GM18867 (cell line): Measurements from ENCODE around the gene BAG1.

ENCODE experiments used
- ATAC-seq: cut with Tn5 transposase; IDR thresholded peaks from one replicate; pipeline ENCODE4 v1.9.1; 2021; ENCODE audit warnings: mild to moderate bottlenecking, moderate library complexity; ENCODE audit not compliant: unreplicated experiment

BAG1 gene

DNA sequence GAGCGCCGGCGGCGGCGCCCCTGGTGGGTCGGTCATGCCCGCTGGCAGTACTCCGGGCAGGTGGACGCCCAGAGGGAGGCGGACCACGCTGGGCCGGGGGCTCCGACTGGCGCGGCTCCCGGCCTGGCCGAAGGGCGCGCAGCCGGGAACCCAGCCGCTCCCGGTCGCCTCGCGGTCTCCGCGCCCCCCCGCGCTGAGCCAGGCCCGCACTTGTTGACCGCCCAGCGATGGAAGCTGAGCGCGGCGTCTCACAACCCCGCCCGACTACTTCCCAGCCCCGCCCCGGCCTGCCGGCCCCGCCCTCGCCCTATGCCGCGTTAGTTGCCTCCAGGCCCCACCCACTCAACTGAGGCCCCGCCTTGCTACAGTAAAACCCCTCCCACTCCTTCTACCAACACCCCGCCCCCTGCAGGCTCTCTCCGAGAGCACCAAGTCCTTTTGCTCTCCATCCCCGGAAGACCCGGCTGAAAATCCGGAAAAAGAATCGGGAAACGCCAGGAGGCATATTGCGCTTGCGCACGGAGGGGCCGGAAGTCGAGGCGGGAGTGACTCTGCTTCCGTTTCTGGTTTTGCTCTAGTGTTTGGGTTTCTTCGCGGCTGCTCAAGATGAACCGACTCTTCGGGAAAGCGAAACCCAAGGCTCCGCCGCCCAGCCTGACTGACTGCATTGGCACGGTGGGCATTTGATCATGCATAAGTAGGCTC lies at the start of gene BAG1, which contains the start of gene CHMP5:
BAG1 (minus strand) TSS at position 236 of the 705 bp plus-strand sequence.
CHMP5 (plus strand) TSS at position 577 of the 705 bp plus-strand sequence; CDS start at position 607, 30 bp downstream.
- peak; percentile 80 for ATAC-seq

DNA sequence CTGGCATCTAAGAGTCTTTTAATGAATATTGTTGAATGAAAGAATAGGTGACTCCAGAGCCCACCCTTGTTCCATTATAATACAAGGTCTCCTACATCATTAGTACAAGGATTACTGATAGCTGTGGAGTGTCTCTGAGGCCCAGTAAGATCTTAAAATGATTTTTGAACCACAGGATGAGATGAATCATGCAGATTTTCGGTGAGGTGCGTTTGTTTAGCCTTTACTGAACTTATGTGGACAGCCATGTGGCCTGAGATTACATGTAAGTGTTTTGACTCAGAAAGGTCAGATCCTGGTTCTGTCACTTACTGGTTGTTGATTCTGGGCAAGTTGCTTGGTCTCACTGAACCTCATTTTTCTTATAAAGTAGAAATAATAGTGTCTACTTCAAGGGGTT lies 47.4 kb upstream of the BAG1 start:
- ATAC-seq: no peak

DNA sequence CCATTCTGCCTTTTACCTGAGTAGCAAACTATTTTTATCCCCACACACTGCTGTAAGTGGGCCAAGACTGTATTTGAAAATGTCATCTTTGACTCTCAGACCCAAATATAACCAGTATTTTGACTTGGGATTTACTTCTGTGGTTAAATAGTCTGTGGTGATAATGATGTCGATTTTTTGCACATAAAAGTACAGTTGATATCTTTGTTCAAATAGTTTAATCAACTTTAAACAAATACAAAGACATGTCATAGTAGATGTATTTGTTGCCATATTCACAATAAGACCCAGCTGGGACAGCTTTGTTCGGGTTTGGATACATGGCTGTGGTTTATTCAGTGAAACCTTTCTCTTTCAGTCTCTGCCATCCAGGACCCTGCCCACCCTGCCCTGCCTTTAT lies 46.2 kb upstream of the BAG1 start:
- ATAC-seq: no peak

DNA sequence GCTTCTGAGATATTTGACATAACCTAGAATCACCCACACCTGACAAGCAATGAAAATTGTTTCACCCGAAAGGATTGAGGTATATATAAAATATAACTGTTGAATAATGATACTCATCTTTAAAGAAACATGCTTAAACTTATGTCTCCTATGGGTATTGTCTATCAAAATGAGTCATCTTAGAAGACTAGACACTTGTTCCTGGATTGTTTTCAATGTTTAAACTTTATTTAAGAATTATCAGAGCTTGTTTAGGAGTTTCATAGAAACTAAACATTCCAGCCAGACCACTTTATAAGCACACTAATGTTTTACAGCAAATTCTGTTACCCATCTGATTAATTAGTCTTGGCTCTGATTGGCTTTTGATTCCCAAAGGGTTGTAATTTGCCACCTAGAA lies 45.4 kb upstream of the BAG1 start:
- no peak for ATAC-seq

DNA sequence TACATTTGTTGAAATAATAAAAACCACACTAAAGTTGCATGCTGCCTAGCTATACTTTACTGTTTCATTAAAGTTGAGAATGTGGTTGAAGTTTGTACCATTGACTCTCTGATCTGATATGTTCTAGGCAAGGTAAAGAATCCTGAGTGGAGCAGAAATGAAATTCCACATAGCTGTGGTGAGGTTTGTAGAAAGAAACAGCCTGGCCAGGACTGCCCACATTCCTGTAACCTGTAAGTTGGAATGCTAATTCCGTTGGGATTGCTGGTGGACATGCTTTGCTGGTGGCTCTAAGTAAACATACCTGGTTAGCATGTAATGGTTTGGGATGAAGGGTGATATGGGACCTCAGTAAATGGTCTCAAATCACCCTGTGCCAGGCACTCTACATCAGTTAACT lies 42.6 kb upstream of the BAG1 start:
- no peak for ATAC-seq

DNA sequence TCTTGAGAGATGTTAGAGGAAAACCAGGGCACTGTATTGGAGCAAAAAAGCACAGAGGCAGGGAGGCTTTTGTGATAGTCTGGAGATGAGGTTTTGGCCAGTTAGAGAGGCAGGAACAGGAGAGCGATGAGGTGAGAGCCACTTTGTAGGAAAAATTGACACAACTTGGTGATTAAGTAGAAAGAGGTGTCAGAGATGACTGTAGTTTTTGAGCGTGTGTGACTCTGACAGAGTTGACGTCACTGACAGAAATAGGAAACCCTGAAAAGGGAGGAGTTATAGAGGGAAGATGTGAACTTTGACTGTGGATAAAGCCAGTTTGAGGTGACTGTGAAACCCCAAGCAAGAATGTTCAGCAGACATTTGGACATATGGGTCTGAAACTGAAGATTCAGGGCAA lies 41.5 kb upstream of the BAG1 start:
- ATAC-seq: no peak

DNA sequence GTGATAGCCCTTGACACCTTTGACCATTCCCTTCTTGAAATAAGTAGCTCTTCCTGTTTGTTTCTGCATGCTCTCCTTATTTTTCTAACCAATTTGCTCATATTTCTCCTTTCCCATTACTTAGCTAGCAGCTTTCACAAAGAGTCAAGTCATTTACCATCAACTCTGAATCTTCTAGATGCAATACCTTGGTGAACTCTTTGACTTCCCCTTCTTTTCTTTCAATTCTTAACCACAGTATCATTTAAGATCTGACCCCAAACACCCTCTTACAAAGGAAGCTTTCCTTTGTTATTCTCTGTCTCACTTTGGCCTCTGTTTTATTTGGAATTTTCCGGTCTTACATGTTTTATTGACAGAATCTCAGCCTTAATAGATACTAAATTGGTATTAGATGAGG lies 39.9 kb upstream of the BAG1 start:
- peak; percentile 52 for ATAC-seq

DNA sequence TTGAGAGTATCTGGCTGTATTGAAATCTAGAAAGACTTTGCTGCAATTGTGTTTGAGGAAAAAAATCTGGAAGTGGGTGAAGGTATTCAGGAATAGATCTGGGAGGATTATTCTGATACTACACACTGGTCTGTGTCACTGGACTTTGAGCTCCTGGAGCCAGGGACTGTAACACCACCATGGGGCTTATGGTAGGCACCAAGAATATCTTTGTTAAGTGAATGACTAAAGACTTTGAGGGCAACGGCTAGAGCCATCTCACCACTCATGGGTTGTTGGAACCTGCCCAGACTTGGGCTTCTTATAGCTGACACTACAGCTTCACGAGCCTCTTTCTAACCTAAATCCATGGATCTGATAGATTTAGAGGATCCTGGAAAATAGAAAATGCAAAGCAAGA lies 36.0 kb upstream of the BAG1 start:
- ATAC-seq: no peak

DNA sequence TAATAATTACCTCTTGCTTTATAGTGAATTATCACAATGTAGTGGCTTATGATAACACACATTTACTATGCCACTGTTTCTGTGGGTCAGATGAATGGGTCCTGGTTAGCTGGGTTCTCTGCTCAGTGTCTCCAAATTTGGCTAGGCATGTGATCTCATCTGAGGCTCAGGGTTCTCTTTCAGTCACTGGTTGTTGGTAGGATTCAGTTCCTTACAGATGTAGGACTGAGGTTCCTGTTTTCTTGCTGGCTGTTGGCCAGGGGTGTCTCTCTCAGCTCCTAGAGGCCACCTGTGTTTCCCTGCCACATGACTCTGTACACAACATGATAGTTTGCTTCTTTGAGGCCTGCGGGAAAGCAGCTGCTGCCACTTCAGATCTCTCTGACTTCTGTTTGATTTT lies 32.9 kb upstream of the BAG1 start:
- peak; percentile 85 for ATAC-seq

DNA sequence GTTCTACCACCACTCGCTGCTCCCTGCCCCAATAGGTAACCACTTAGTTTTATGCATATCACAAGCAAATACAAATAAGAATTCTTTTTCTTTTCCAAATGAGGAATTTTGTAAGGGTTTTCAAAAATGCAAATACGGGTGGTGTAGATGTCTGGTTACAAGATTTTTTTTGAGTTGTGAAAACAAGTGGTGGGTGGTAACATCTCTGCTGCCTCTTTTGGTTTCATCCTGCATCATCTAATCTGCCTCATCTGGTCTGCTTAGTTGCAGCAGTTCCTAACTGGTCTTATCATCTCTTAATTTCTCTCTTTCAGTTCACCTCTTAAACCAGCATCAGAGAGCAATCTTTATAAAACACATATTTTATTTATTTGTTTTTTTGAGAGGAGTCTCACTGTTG lies 31.1 kb upstream of the BAG1 start:
- ATAC-seq: peak; percentile 46

DNA sequence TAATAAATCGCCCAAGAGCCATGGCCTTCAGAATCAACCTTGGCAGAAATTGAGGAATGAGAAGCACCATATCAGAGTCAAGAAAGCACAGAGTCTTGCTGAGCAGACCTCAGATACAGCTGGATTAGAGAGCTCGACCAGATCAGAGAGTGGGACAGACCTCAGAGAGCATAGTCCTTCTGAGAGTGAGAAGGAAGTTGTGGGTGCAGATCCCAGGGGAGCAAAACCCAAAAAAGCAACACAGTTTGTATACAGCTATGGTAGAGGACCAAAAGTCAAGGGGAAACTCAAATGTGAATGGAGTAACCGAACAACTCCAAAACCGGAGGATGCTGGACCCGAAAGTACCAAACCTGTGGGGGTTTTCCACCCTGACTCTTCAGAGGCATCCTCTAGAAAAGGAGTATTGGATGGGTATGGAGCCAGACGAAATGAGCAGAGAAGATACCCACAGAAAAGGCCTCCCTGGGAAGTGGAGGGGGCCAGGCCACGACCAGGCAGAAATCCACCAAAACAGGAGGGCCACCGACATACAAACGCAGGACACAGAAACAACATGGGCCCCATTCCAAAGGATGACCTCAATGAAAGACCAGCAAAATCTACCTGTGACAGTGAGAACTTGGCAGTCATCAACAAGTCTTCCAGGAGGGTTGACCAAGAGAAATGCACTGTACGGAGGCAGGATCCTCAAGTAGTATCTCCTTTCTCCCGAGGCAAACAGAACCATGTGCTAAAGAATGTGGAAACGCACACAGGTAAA lies 30.3 kb upstream of the BAG1 start:
- ATAC-seq: no peak

DNA sequence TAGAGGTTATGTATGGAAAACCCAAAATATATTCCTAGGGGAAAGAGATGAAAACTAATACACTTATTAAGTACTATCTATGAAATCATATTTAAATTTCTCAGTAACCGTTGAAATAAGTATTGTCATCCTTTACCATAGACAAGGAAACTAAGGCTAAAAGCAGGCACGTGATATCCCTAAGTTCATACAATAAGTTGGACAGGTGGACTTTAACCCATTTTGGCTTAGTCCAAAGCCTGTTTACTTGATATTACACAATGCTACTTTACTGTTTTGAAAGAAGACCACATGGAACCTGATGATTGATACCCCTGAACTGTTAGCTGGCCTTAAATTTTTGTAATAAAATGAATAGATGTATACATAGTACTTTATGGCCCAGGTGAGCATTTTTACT lies 29.3 kb upstream of the BAG1 start:
- no peak for ATAC-seq

DNA sequence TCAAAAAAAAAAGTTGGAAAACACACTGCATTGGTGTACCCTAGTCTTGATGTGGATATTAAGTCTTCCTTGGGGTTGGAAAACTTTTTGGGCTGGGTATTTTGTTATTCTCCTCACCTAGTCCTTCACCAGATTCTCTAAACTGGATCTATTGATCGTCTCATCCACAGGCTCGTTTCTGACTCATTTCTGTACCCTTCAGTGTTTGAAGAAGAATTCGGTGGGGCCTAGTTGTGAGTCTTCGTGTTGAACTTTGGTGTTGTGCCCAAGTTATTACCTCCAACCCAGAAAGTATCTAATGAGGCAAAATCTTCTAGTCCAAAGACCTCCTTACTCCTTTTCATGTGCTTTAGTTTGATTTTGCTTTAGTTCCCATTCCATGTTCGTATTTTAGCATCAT lies 27.4 kb upstream of the BAG1 start:
- ATAC-seq: no peak

DNA sequence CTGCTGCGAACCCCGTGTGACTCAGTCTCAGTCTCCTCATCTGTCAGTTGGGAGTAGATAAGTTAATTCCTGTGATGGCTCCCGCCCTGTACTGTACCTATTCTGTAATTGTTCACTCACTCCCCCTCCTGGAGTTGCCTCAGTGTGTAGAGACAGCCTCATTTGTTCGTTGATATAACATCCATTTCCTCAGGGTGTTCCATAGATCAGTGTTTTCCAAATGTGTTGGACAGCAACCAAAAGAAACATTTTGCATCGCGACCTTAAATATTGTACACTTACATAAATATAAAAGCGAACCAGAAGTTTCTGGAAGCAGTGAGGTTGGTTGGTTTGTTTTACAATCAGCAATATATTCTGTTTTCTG lies 26.5 kb upstream of the BAG1 start:
- no peak for ATAC-seq

DNA sequence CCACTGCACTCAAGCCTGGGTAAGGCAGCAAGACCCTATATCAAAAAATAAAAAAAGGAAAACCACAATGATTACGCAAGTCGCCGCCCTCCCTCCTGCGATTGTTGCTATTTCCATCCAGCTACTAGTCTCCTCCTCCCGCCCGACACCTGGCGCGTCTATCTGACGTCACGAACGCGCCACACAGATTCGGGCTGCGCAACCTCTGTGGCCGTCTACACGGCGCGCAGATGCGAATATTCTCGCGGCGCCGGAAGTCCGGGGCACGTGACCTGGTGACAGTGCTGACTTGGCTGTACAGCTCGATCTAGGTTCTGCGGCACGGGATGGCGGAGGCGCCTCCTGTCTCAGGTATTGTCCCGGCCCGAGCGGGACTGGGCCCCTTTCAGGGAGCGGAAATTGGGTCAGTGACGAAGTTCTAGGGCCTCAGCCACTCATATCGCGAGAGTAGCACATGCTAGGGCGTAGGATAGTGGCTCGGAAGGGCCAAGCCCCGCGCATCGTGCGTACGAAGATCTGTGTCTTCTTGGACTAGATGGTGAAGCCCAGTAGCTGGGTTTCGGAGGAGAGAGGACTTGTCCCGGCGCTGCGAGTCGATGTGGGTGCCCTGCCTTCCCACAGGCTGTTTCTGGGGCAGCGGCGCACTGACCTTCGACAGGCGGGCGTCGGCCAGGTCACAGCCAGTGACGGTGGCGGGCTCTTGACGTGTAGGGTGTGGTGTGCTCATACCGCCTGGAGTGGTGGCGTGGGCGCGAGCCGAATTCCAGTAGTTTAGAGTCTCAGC lies 25.9 kb upstream of the BAG1 start, which contains the start of gene NFX1:
NFX1 (plus strand) TSS at position 270 of the 784 bp plus-strand sequence; CDS start at position 327, 57 bp downstream.
- peak; percentile 85 for ATAC-seq

DNA sequence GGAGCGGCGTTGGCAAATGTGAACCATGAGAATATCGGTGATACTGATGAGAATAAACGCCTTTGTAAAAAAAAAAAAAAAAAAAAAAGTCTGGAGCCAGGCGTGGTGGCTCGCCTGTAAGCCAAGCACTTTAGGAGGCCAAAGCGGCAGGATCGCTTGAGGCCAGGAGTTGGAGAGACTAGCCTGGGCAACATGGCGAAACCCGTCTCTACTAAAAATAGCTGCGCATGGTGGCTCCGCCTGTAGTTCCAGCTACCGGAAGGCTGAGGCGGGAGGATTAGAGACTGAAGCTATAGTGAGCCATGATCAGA lies 25.4 kb upstream of the BAG1 start:
- peak; percentile 31 for ATAC-seq

DNA sequence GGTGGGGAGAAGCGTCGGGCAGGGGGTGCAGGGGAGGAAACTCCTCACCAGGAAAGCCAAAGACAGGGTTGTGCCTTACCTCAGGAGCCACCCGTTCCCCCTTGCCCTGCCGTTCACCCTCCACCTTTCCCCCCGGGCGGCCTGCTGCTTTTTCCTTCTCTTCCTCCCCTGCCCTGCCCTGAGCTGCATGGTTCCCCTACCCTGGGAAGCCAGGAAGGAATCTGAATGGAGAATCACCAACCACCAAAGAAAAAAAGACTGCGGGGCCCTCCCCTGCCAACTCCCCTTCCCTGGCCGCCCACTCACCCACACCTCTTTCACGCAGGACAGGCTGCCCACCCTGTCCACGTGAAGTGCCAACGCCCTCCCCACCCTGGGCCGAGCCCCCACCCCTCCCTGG lies 25.0 kb upstream of the BAG1 start:
- ATAC-seq: no peak

DNA sequence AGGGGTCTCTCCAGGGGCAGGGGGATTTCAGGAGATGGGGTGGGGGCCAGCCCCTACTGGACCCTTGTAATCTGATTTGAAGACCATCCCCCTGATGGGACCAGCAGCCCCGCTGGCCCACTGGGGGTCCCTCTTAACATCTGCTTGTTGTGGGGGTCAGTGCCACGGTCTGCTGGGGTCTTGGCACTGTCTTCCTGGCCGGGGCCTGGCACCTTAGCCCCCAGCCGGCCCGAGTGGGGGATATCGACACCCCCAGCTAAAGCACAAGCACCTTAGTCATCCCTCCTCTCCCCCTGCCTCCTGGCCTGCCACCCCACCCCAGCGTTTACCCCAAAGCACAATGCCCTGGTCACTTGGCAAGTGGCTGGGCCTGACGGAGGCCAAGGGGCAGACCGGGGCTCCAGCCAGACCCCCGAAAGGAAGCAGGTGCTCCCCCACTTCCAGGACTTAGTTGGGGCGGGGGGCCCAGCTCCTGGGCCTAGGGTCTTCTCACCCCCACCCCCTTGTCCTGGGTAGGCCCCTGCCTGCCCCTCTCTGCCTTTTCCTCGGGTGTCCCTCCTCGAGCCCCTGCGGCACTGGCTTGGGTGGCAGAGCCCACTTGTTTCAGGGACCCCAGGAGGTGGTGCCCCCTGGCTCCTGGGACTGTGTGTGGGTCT lies 24.4 kb upstream of the BAG1 start:
- no peak for ATAC-seq

DNA sequence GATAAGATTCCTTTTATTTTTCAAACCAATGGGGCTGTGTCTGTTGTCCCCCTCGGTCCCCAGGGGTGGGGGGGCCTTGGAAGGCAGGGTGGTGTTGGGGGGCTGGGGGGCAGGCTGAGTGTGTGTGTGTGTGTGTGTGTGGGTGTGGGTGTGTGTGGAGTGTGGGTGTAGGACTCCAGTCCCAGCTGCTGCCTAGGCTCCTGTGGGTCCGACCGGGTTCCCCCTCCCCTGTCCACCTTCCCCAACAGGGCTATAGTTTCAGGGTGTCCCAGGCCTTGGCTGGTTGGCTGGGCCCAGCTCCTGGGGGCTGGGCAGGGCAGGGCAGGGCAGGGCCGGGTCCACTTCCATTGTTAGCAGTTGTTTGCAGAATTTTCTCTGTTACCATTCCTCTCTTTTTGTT lies 23.7 kb upstream of the BAG1 start:
- ATAC-seq: no peak

DNA sequence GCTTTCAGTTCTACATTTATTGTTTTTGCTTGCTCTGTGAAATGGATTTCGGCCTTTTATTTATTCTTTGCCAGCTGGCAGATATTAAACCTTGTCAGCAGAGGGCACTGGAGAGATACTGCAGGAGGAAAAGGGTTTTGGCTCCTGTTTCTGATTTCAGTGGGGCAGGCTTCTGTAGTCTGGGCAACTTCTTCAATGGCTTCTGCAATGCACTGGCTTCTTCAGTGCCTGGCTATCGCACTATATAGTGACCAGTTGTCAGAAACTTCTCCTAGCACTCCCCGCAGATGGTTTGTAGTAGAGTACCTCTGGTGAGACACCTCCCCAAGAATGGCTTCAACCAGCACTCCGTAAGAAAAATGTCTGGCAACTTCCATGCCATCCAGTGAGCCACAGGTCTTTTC lies 22.6 kb upstream of the BAG1 start:
- ATAC-seq: peak; percentile 18

DNA sequence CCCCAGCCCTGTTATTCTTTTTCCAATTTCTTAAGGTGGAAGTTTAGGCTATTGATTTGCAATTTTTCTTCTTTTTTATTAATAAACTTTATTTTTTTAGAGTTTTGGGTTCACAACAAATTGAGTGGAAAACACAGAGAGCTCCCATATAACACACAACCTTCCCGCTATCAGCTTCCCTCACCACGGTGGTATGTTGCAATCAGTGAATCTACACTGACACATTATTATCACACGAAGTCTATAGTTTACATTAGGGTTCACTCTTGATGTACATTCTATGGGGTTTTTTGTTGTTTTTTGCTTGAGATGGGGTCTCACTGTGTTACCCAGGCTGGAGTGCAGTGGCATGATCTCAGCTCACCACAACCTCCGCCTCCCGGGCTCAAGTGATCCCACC lies 21.0 kb upstream of the BAG1 start:
- ATAC-seq: no peak
